Tibial artery (tissue), 4 donors: ENCODE results near the gene SH3TC2.
A peak's percentile ranks its signal among the peaks of the same experiment; 100 is the strongest.

Experiments used
- DNase-seq, 2 donors: peaks; one replicate each; pipeline ENCODE4 v3.0.0-alpha.2; 2019
- H3K27ac ChIP-seq, 2 donors: fragments of 200-600 bp; sonication (generic) in 1 of 2; 1 replicate in 1 of 2; 2 replicates in 1 of 2; pipeline ENCODE4 v1.5.1; 2018 to 2019; ENCODE audit warnings: mild to moderate bottlenecking in 1 of 2
- H3K27me3 ChIP-seq, 2 donors: fragments of 200-600 bp; sonication (generic) in 1 of 2; one replicate each; pipeline versions ENCODE4 v1.5.1 to v1.6.0; 2016 to 2019
- H3K36me3 ChIP-seq, 3 donors: fragments of 200-600 bp; sonication (generic) in 2 of 3; one replicate each; pipeline ENCODE4 v1.5.1; 2016 to 2019; ENCODE audit warnings: mild to moderate bottlenecking in 2 of 3
- H3K4me1 ChIP-seq, 4 donors: fragments of 200-600 bp; sonication (generic) in 2 of 4; 1 replicate in 3 of 4; 2 replicates in 1 of 4; pipeline ENCODE4 v1.5.1; 2016 to 2019
- H3K4me3 ChIP-seq, 2 donors: fragments of 200-600 bp; sonication (generic) in 1 of 2; 1 replicate in 1 of 2; 2 replicates in 1 of 2; pipeline ENCODE4 v1.5.1; 2018 to 2019; ENCODE audit warnings: mild to moderate bottlenecking in 2 of 2
- H3K9me3 ChIP-seq, 3 donors: fragments of 200-600 bp; sonication (generic) in 1 of 3; one replicate each; pipeline ENCODE4 v1.5.1; 2016 to 2019
- CTCF ChIP-seq, 2 experiments: fragments of 200-600 bp in 1 of 2; fragments of 450-650 bp in 1 of 2; IDR thresholded peaks; one replicate each; pipeline ENCODE4 v1.5.1; 2017 to 2019; ENCODE audit warnings: antibody characterized with exemption in 2 of 2, mild to moderate bottlenecking in 1 of 2, moderate library complexity in 1 of 2
- intact Hi-C: fragments of 100-400 bp; cut with DNase I; formaldehyde crosslinking; loops from one replicate; pipeline ENCODE4 v1.15.0; 2023; ENCODE audit warnings: low total_unique reads

SH3TC2 gene

DNA sequence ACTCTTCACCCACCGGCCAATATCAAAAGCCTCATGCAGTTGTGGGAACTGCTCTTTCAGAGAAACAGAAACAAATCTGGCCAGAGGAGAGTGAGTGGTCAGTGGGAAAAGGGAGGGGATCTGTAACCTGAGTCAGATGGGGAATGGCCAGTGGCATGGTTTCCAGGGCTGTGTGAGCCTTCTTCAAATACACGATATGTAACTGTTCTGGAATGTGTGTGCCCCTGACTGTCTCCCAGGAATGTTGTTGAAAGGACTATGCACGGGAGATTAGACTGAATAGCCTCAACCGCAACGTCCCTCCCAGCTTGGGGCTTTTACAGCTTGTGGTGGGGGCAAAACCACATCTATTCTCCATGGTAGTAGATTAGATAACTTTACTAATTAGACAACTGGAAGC lies 60.8 kb downstream of the SH3TC2 start:
- Histone ChIP-seq H3K4me1 (peaks cover 0 to 5% (median 1%) of the 10 kb centered on the region in 4 donors), H3K27ac (no peak overlapping the region), H3K9me3 (no peaks in the 10 kb centered on the region), H3K4me3 (no peak overlapping the region), H3K27me3 (no peaks in the 10 kb centered on the region), H3K36me3 (no peaks in the 10 kb centered on the region)
- intact Hi-C loops: no loop called here
- TF ChIP-seq CTCF (IDR thresholded peaks at IDR 0.05): no peak
- DNase-seq: no peak

GRCh38 chr5:149001162-149001561 lies 61.7 kb downstream of the SH3TC2 start:
- no peak overlapping the region for H3K4me3 ChIP-seq
- peaks cover 0 to 8% (median 5%) of the 10 kb centered on the region in 4 donors for H3K4me1 ChIP-seq
- H3K27ac ChIP-seq: no peak overlapping the region
- no peaks in the 10 kb centered on the region for H3K9me3 ChIP-seq
- H3K27me3 ChIP-seq: no peaks in the 10 kb centered on the region
- no peaks in the 10 kb centered on the region for H3K36me3 ChIP-seq
- no peak for TF ChIP-seq CTCF (IDR thresholded peaks at IDR 0.05)
- no peak for DNase-seq
- intact Hi-C loops: no loop called here

DNA sequence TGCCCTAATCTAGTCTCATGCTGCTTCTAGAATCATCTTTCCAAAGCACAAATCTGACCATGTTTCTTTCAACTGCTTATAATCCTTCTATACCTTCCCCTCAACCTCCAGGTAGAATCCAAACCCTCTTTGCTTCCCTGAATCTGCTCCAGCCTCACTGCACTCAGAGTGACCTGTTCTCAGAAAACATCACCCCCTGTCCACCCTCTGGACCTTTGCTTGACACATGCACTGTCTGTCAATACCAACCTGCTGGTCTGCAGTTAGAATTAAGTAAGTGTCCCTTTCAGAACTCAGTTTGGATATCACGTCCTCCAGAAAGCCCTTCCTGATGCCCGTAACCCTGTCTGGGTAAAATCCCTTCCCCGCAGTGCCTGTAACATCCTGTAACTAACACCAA lies 63.1 kb downstream of the SH3TC2 start:
- intact Hi-C loops: loop anchor here (2.0 kb wide), 1 partner anchor 263 kb away; no protein-coding TSS in a partner anchor
- TF ChIP-seq CTCF (IDR thresholded peaks at IDR 0.05): no peak

GRCh38 chr5:148998174-148998797 lies 64.6 kb downstream of the SH3TC2 start:
- intact Hi-C loops: loop anchor here (2.0 kb wide), 1 partner anchor 261 kb away; no protein-coding TSS in a partner anchor
- no peak for DNase-seq
- Histone ChIP-seq H3K27me3 (no peaks in the 10 kb centered on the region), H3K4me1 (peaks cover 0 to 13% (median 7%) of the 10 kb centered on the region in 4 donors), H3K36me3 (no peaks in the 10 kb centered on the region), H3K4me3 (no peak overlapping the region), H3K27ac (no peak overlapping the region), H3K9me3 (no peaks in the 10 kb centered on the region)
- TF ChIP-seq CTCF (IDR thresholded peaks at IDR 0.05): peak; percentile 67 to 81

More for the DNA sequence above, 63.1 kb downstream of the SH3TC2 start:
- Histone ChIP-seq H3K4me3 (no peak overlapping the region), H3K4me1 (peaks cover 0 to 13% (median 7%) of the 10 kb centered on the region in 4 donors), H3K9me3 (no peaks in the 10 kb centered on the region), H3K36me3 (no peaks in the 10 kb centered on the region), H3K27ac (no peak overlapping the region), H3K27me3 (no peaks in the 10 kb centered on the region)
- DNase-seq: no peak

GRCh38 chr5:148996270-148996669 lies 66.6 kb downstream of the SH3TC2 start:
- intact Hi-C loops: no loop called here
- H3K27ac ChIP-seq: no peak overlapping the region
- no peak for DNase-seq
- H3K9me3 ChIP-seq: no peaks in the 10 kb centered on the region
- no peaks in the 10 kb centered on the region for H3K36me3 ChIP-seq
- peaks cover 0 to 10% (median 5%) of the 10 kb centered on the region in 4 donors for H3K4me1 ChIP-seq
- no peaks in the 10 kb centered on the region for H3K27me3 ChIP-seq
- H3K4me3 ChIP-seq: no peak overlapping the region
- TF ChIP-seq CTCF (IDR thresholded peaks at IDR 0.05): no peak
